NCI-H1694 (cell line): ENCODE results near the gene CUX1.

Source experiments
- DNase-seq: peaks from one replicate; lab custom pipeline; 2025; lab: John Stamatoyannopoulos, UW

The CUX1 gene

DNA sequence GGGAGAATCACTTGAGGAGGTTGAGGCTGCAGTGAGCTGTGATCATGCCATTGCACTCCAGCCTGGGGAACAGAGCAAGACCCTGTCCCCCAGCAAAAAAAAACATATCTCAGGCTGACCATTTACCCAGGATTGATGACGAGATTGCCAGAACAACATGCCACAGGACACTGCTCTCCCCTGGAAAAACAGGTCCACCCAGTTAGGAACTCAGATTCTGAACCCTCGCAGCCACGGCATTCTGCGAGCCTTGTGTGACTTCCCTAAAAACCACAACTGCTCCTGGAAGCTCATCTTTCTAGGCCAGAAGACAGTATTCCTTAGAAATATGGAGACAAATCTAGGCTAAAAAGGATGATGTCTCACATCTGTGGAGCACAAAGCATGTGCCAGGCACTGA, 427.2 kb downstream of the CUX1 start:
- no peak for DNase-seq

GRCh38 chr7:102248081-102248455, 430.6 kb downstream of the CUX1 start:
- no peak for DNase-seq

GRCh38 chr7:102248456-102249395, 431.3 kb downstream of the CUX1 start:
- DNase-seq: no peak

DNA sequence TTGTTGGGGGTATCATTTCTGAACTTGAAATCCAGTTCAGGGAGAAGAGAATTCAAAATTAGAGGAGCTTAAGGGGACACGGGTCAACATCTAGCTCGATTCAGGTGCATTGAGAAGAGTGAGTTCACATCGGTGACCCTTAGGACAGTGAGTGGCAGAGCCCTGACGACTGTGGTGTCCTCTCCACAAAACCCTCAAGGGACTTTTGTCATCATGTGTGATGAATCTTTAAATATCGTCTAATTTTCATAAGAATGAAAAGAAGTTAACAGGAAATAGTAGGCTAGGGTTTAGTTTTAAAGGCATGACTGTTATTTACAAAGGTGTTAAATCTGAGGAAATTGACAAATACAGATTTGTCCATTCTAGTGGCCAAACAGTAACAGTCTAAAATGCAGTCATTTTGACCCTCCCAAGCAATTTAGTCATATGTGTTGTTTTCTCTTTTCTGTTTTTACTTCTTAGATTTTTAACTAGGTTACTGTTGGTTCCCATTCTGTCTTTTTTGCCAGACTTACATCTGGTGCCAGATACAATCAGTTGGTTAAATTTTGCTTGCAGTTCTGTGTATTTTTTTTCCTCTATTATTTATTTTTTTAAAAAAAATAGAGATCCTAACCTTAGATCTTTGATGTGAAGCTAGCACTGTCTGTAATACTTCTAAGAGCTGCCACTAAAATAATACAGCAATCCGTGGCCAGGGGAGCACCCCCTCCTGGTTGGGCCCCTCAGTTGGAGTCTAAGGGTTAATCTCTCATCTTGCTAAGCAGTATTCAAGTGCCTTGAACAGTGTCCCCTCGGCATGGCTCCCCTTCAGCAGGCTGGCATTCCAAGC, 434.3 kb downstream of the CUX1 start:
- DNase-seq: no peak

GRCh38 chr7:102252366-102252982, 435.0 kb downstream of the CUX1 start:
- DNase-seq: no peak

DNA sequence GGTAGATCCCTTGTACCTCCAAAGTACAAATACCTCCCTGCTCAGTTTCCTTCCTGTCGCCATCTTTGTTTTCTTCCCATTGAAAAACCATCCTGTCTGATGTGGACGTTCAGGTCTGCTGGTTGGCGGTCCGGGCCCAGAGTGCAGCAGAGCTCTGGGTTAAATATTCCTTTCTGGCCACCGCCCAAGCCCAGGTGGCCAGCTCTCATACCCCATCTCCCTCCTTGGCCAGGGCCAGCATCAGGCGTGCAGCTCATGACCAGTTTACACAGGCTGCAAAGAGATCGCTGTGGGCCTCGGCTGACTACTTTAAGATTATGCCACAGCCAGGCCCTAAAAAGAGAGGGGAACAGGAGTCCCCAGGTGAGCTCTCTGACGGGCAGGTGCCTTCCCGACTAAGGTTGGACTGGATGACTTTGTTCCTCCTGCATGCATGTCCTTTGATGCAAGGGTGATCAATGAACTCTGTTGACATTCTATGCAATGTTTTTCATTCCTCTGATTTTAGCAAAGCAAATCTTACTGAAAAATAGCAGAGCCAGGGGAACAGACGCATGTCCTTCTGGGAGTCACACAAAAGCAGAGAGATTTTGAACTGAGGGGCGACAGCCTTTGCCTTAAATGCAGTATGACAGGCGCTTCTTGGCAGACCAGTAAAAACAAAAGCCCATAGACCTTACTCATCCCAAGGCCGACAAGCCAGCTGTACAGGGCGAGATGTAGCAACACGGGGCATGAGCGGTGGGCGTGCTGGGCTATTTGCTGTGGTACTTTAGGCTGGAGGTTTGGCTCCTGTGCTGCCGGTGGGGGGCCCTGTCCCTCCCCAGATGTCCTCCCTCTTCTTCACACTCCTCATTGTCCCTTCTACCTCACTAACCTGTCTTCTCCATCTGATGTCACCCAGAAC, 435.9 kb downstream of the CUX1 start:
- DNase-seq: no peak

DNA sequence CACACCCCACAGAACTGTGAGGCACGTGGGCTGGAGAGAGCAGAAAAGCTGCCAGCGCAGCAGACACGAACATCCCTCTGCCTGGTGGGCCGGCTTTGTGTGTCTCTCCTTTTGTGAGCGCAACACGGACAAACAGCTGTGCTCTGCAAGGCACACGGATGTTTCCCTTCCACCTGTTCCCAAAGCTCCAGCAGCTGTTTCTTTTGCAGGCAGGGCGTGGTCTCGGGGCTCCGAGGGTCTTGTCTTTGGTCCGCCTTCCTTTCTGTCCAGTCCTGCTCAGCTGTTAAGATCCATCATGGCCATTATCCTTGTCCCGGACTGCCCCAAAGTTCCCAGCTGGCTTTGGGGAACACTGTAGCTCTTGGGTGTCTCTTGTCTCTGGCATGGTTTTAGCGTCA, 436.5 kb downstream of the CUX1 start:
- no peak for DNase-seq

GRCh38 chr7:102254521-102254920, 437.1 kb downstream of the CUX1 start:
- DNase-seq: no peak

DNA sequence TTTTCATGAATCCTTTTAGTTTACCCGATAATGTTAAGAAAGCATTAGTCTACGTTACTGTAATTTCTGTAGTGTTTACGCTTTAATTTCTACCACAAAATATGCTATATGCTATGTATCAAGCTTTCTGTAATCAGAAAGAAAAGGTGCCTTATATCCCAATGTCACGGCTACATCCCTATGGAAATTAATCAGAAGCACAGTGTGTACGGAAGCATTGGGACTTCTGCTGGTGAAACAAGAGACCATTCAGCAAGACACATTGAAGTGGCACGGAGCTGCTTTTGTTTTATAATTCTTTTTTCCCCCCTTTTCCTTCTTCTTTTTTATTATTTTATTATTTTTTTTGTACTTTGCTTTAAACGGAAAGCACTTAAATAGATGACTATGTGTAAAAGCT, 438.1 kb downstream of the CUX1 start:
- no peak for DNase-seq

DNA sequence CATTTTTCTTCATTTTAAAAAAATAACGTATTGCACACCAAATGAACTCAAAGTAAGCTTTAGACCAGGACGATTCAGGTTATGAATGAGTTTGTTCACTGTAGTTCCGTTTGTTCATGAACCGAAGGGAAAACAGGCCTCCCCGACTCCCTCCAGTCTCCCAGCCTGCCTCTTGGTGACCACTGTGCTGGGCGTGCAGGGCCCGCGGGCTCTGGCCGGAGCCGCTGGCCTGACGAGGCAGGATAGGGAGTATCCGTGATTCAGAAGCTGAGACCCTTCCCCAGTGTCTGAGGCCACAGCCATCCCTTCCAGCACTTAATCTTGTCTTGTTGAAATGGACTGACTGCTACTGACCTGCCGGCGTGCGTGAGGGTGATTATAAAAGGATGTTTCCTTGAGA, 438.5 kb downstream of the CUX1 start:
- DNase-seq: no peak

DNA sequence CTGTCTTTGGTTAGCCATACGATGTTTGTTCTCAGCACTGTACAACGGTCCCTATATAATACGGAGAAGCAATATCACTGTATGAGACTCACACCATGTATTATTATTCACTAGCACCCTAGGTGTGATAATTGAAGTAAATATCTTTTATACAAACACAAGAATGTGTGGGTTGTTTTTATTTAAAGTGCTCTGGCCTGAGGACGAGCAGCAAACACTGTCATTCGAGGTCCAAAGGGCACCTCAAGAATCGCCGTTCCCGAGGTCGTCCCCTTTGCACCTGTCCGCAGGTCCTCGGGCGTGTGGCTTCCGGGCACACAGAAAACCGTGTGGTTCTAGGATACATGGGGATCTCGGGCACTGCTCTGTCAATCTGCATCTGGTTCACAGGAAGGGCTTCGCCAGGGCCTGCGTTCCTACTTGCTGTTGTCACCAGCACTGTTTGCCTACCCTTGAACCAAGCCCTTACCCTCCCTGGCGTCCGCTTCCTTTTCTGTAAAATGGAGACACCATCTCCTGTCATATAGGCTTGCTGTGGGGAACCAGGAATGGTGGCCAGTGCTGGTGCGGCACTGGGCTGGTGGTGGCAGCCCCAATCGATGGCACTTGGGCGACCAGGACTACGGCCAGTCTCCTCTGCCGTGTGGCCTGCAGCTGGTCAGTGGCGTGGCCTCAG, 440.8 kb downstream of the CUX1 start:
- no peak for DNase-seq

DNA sequence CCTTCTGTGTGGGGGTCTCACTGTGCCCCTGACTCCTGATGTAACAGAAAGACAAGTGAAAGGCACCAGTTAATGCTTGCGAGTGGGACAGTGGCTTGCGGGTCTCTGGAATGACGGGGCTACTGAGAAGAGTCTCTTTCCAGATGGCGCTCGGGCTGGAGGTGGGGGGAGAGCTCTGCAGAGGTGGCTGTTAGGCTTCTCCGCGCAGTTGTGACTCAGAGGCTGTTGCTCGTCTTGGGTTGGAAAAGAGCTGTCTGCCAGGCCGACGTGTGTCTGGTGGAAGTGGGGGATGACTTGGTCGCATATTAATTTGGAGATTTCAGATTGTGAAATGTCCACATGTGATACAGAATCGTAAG, 441.3 kb downstream of the CUX1 start:
- no peak for DNase-seq

DNA sequence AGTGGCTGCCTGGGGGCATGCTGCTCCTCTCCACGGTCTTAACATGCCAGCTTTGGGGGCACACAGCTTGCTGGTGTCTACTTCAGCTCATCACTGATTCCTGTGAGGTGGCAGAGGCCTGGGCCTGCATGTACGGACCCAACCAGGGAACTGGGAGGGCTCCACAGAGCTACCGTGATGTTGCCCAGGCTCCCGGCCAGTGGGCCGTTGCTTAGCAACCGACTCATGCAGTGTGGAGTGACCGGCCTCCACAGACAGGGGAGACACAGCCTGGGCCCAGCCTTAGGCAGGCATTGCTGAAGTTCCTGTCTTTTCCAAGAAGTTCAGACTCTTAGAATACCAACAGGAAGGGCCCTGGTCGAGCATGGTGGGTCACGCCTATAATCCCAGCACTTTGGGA, 443.4 kb downstream of the CUX1 start:
- DNase-seq: no peak

DNA sequence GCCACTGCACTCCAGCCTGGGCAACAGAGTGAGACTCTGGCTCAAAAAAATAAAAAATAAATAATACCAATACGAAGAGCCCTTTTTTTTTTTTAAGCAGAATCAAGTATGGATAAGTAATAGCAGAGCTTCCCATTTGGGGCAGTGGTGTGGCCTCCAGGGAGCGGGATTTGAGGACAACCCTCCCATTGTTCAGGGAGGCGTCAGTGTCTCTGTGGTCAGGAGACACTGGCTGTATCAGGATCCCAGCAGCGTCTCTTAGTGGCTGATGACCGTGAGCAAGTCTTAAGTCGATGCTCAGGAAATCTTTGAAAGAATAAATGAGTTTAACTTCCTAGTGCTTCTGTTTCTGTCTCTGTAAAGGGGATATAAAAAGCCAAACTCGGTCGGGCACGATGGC, 444.0 kb downstream of the CUX1 start:
- DNase-seq: no peak

DNA sequence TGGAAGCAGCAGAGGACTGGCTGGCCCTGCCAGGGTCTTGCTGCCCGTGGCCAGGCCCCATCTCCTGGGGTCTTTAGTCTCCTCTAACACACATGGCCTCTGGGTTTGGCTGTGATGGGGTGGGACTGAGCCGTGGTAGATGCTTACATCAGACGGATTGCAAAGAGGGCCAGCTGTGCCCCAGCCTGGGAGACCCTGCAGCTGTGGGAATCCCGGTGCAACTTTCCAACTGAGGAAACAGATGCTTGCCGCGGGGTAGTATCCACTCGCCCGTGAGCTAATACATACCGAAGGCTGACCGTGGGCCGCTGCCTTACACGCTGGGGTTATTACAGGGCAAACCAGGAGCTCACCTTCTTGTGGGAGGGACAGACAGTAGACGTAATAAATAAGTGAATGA, 445.1 kb downstream of the CUX1 start:
- DNase-seq: no peak

GRCh38 chr7:102264367-102264891, 447.0 kb downstream of the CUX1 start:
- DNase-seq: no peak

DNA sequence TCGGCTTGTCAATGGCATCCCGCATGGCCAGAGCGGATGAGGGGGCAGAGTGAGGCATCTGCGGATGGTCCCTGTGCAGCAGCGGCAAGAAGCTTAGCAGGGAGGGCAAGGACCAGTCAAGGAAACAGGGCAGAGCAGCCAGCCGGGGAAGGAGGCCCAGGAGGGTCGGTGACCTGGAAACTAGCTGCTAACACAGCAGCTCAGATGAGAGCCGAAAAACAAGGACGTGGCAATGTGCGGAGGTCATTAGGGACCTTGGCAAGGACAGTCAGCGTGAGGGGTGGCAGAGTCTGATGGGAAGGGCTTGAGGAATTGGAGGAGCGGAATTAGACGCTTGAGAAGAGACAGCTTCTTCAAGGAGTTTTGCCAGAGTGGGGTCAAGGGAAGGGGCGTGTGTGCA, 449.1 kb downstream of the CUX1 start:
- no peak for DNase-seq

DNA sequence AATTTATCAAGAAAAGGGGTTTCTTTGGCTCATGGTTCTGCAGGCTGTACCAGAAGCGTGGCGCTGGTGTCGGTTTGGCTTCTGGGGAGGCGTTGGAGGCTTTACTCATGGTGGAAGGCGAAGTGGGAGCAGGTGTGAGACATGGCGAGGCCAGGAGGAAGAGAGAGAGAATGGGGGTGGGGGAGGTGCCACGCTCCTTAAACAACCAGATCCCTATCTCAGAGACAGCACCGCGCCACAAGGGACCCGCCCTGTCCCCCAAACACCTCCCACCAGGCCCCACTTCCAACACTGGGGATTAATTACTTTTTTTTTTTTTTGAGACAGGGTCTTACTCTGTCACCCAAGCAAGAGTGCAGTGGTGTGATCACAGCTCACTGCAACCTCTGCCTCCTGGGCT, 451.2 kb downstream of the CUX1 start:
- no peak for DNase-seq

DNA sequence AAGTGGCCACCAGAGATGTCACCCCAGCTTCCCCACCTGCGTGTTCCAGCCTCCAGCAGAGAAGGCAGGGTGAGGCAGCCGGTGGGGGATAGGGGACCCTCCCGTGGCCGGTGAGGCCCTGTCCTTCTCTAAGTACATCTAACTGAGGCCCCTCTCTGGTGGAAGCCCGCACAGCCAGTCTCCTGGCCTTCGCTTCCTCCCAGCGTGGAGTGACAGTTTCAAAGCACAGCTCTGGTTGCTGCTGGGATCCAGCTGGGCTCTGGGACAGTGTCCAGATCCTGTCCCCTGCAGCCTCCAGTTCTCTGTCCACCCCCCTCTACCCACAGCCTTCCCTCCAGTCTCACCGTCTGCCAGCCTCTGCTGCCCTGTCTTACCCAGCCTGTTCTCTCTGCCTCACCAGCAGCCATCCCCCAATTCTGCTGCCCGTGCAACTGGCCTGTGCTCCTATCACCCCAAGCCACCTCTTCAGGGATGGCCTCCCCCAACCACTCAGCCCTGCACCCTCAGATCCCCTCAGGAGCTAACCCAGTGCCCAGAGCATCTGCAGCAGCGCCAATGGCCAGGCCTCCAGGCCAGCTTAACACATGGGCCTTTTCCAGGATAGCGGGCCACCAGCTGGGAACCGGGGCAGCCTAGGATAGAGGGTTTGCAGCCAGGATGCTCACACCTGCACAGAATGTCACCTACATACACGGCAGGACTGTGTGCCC, 452.9 kb downstream of the CUX1 start:
- no peak for DNase-seq

- no peak for DNase-seq
Observed at GRCh38 chr7:102271158-102271798, 453.9 kb downstream of the CUX1 start.
